GM23338 (cell line): ENCODE results near the gene PLEKHA7. TPM values are rescaled to one million over a fixed set of nuclear protein-coding genes. Genes with fewer than 3 reads are reported as not detected.

Experiments
- ATAC-seq: fragments of 200-7000 bp; cut with Tn5 transposase; 3 replicates; pipeline ENCODE4 v1.9.1; 2020
- DNase-seq: peaks from one replicate; pipeline ENCODE4 v3.0.0-alpha.2; 2015; ENCODE audit warnings: low spot score
- H2AFZ ChIP-seq: fragments of 200-600 bp; sonication (generic); 2 replicates; pipeline ENCODE4 v1.8.0; 2016; ENCODE audit warnings: antibody characterized with exemption, mild to moderate bottlenecking, moderate library complexity
- H3F3A ChIP-seq: fragments of 200-600 bp; sonication (generic); replicated peaks from 2 replicates; pipeline ENCODE4 v1.8.0; 2017; ENCODE audit warnings: antibody characterized with exemption, mixed run types, low read depth
- H3K27ac ChIP-seq: fragments of 200-600 bp; sonication (generic); 2 replicates; pipeline ENCODE4 v1.6.1; 2016; ENCODE audit warnings: low read depth
- H3K27me3 ChIP-seq: fragments of 200-600 bp; sonication (generic); 2 replicates; pipeline ENCODE4 v1.8.0; 2016; ENCODE audit warnings: mild to moderate bottlenecking, mixed run types, moderate library complexity; ENCODE audit not compliant: insufficient read depth
- H3K36me3 ChIP-seq: fragments of 200-600 bp; sonication (generic); 2 replicates; pipeline ENCODE4 v1.8.0; 2016; ENCODE audit warnings: mild to moderate bottlenecking; ENCODE audit not compliant: insufficient read depth
- H3K4me1 ChIP-seq: fragments of 200-600 bp; sonication (generic); 2 replicates; pipeline ENCODE4 v1.8.0; 2016; ENCODE audit warnings: mild to moderate bottlenecking, moderate library complexity; ENCODE audit not compliant: insufficient read depth
- H3K4me2 ChIP-seq: fragments of 200-600 bp; sonication (generic); 2 replicates; pipeline ENCODE4 v1.7.1; 2017; ENCODE audit warnings: mixed run types
- H3K4me3 ChIP-seq: fragments of 200-600 bp; sonication (generic); 2 replicates; pipeline ENCODE4 v1.6.1; 2016; ENCODE audit warnings: mixed run types
- H3K79me2 ChIP-seq: fragments of 200-600 bp; sonication (generic); replicated peaks from 2 replicates; pipeline ENCODE4 v1.8.0; 2017; ENCODE audit warnings: mild to moderate bottlenecking; ENCODE audit not compliant: insufficient read depth
- H3K9me2 ChIP-seq: fragments of 200-600 bp; sonication (generic); 2 replicates; pipeline ENCODE4 v1.8.0; 2017; ENCODE audit not compliant: insufficient read depth
- H4K20me1 ChIP-seq: fragments of 200-600 bp; sonication (generic); replicated peaks from 2 replicates; pipeline ENCODE4 v1.8.0; 2017; ENCODE audit warnings: mild to moderate bottlenecking; ENCODE audit not compliant: insufficient read depth
- H3K27ac Mint-ChIP-seq: 2 replicates; pipeline ENCODE4 v1.8.0; 2020; ENCODE audit warnings: inconsistent platforms, mild to moderate bottlenecking, moderate library complexity, mixed read lengths
- H3K27me3 Mint-ChIP-seq: 3 replicates; pipeline ENCODE4 v1.8.0; 2022; ENCODE audit warnings: low read depth, mild to moderate bottlenecking, moderate library complexity, mixed read lengths, inconsistent platforms; ENCODE audit not compliant: insufficient read depth, poor library complexity
- H3K36me3 Mint-ChIP-seq: 3 replicates; pipeline ENCODE4 v1.8.0; 2021; ENCODE audit warnings: low read depth, mild to moderate bottlenecking, inconsistent platforms, moderate library complexity, mixed read lengths
- H3K4me1 Mint-ChIP-seq: 3 replicates; pipeline ENCODE4 v1.8.0; 2020; ENCODE audit warnings: mild to moderate bottlenecking, inconsistent platforms, mixed read lengths
- H3K4me3 Mint-ChIP-seq: 3 replicates; pipeline ENCODE4 v1.8.0; 2021; ENCODE audit warnings: moderate library complexity, mild to moderate bottlenecking, inconsistent platforms, mixed read lengths
- H3K9me3 Mint-ChIP-seq: 3 replicates; pipeline ENCODE4 v1.8.0; 2020; ENCODE audit warnings: moderate library complexity, mild to moderate bottlenecking, inconsistent platforms, mixed read lengths
- CREB1 ChIP-seq: fragments of 250-450 bp; sonication (Bioruptor Pico); IDR thresholded peaks from 2 replicates; pipeline ENCODE4 v1.5.0; 2020; ENCODE audit warnings: low read depth, mild to moderate bottlenecking, moderate library complexity
- EZH2 ChIP-seq: fragments of 200-600 bp; sonication (generic); IDR thresholded peaks from one replicate; pipeline ENCODE4 v1.8.0; 2017; ENCODE audit warnings: antibody characterized with exemption, mild to moderate bottlenecking, low read depth; ENCODE audit not compliant: unreplicated experiment
- EZH2phosphoT487 ChIP-seq: fragments of 200-600 bp; sonication (generic); IDR thresholded peaks from one replicate; pipeline ENCODE4 v1.8.1; 2018; ENCODE audit warnings: antibody characterized with exemption; ENCODE audit not compliant: unreplicated experiment
- JUNB ChIP-seq: IDR thresholded peaks from one replicate; pipeline ENCODE4 v1.6.1; 2016; ENCODE audit warnings: antibody characterized with exemption; ENCODE audit not compliant: unreplicated experiment
- NANOG ChIP-seq: IDR thresholded peaks from 2 replicates; pipeline ENCODE4 v1.6.1; 2016; ENCODE audit warnings: antibody characterized with exemption, borderline replicate concordance
- POLR2AphosphoS5 ChIP-seq: IDR thresholded peaks from 2 replicates; pipeline ENCODE4 v1.6.1; 2016; ENCODE audit warnings: antibody characterized with exemption, low read depth
- STAT1 ChIP-seq: IDR thresholded peaks from one replicate; pipeline ENCODE4 v1.6.1; 2016; ENCODE audit warnings: antibody characterized with exemption; ENCODE audit not compliant: unreplicated experiment
- ZNF114 ChIP-seq: fragments of 250-450 bp; sonication (Bioruptor Pico); IDR thresholded peaks from 2 replicates; pipeline ENCODE4 v1.5.0; 2020; ENCODE audit warnings: mild to moderate bottlenecking, moderate library complexity
- ZNF331 ChIP-seq: fragments of 250-450 bp; sonication (Bioruptor Pico); IDR thresholded peaks from 2 replicates; pipeline ENCODE4 v1.5.0; 2020; ENCODE audit warnings: low read depth, mild to moderate bottlenecking, moderate library complexity
- polyA plus RNA-seq: library from polyadenylated mRNA; unstranded; fragments of >200 nt; fragmentation: Nextera tagmentation; extraction: Ambion mirVana; gene quantifications from 2 replicates; pipeline ENCODE4 v1.2.1, GENCODE V29; 2016
- total RNA-seq: library from RNA; depleted of rRNA; stranded (reverse); fragments of >200 nt; shearing (Covaris generic); gene quantifications from 2 replicates; pipeline ENCODE4 v1.2.3, GENCODE V29; 2014
- TF ChIP-seq, protein P1 (sequence below): IDR thresholded peaks from 2 replicates; pipeline ENCODE4 v1.6.1; 2016; ENCODE audit warnings: antibody characterized with exemption
- TF ChIP-seq, protein P2 (sequence below): IDR thresholded peaks from one replicate; pipeline ENCODE4 v1.6.1; 2018; ENCODE audit warnings: antibody characterized with exemption; ENCODE audit not compliant: unreplicated experiment
- TF ChIP-seq, protein P3 (sequence below), 2 experiments: fragments of 200-600 bp in 1 of 2; sonication (generic) in 1 of 2; conservative IDR thresholded peaks; 2 replicates each; pipeline versions ENCODE4 v1.5.1 to v1.6.1; 2016 to 2017; ENCODE audit warnings: antibody characterized with exemption in 2 of 2, low read depth in 2 of 2, mild to moderate bottlenecking in 2 of 2, moderate library complexity in 1 of 2
- TF ChIP-seq, protein P4 (sequence below): fragments of 250-450 bp; sonication (Bioruptor Pico); IDR thresholded peaks from 2 replicates; pipeline ENCODE4 v1.5.0; 2020; ENCODE audit warnings: mild to moderate bottlenecking, moderate library complexity

Gene PLEKHA7
- total and polyA plus RNA-seq, 2 experiments from 2014 or later, result 9.7 to 15.8 TPM

DNA sequence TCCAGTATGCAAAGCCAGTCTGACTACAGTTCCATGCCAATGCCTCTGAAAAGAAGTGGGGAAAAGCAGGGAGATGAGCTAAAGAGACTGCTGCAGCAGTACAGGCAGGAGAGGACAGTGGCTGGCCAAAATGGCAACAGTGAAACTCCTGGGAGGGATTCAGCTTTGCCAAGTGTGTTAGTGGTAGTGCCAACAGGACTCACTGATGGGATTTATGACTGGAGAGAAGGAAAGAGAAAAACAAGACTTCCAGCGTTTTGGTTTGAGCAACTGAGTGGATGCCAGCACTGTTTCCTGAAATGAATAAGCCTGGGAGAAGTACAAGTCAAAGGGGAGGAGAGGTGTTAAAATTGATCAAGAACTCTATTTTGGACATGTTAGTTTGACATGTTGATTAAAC lies 80.9 kb downstream of the PLEKHA7 start:
- H3K27ac ChIP-seq, result no peak overlapping the region
- Mint-ChIP-seq H3K4me1 (peaks cover 15% of the 10 kb centered on the region), H3K27me3 (no peaks in the 10 kb centered on the region), H3K27ac (no peak overlapping the region), H3K36me3 (no peaks in the 10 kb centered on the region), H3K9me3 (no peaks in the 10 kb centered on the region), H3K4me3 (no peak overlapping the region)
- H3K9me2 ChIP-seq, result no peaks in the 10 kb centered on the region
- H4K20me1 ChIP-seq, result peaks cover 14% of the 10 kb centered on the region; the same call in 1 of the 2 replicates
- no peaks in the 10 kb centered on the region for H3K79me2 ChIP-seq
- H3K27me3 ChIP-seq, result no peaks in the 10 kb centered on the region
- ATAC-seq (0 out of 3 replicates have a peak, but pooled peaks have one; percentile 20), DNase-seq (no peak)
- H2AFZ ChIP-seq, result no peak overlapping the region
- no peak overlapping the region for H3K4me3 ChIP-seq
- no peaks in the 10 kb centered on the region for H3K36me3 ChIP-seq
- no peaks in the 10 kb centered on the region for H3K4me1 ChIP-seq
- no peak overlapping the region for H3K4me2 ChIP-seq
- H3F3A ChIP-seq, result no peaks in the 10 kb centered on the region
- TF ChIP-seq ZNF331, result no peak
- no peak for TF ChIP-seq ZNF114
- no peak for TF ChIP-seq EZH2phosphoT487
- TF ChIP-seq, protein P1, sequence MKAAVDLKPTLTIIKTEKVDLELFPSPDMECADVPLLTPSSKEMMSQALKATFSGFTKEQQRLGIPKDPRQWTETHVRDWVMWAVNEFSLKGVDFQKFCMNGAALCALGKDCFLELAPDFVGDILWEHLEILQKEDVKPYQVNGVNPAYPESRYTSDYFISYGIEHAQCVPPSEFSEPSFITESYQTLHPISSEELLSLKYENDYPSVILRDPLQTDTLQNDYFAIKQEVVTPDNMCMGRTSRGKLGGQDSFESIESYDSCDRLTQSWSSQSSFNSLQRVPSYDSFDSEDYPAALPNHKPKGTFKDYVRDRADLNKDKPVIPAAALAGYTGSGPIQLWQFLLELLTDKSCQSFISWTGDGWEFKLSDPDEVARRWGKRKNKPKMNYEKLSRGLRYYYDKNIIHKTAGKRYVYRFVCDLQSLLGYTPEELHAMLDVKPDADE, result no peak
- TF ChIP-seq CREB1 (CRISPR knock-in tag), result no peak
- TF ChIP-seq NANOG, result no peak
- TF ChIP-seq, protein P2, sequence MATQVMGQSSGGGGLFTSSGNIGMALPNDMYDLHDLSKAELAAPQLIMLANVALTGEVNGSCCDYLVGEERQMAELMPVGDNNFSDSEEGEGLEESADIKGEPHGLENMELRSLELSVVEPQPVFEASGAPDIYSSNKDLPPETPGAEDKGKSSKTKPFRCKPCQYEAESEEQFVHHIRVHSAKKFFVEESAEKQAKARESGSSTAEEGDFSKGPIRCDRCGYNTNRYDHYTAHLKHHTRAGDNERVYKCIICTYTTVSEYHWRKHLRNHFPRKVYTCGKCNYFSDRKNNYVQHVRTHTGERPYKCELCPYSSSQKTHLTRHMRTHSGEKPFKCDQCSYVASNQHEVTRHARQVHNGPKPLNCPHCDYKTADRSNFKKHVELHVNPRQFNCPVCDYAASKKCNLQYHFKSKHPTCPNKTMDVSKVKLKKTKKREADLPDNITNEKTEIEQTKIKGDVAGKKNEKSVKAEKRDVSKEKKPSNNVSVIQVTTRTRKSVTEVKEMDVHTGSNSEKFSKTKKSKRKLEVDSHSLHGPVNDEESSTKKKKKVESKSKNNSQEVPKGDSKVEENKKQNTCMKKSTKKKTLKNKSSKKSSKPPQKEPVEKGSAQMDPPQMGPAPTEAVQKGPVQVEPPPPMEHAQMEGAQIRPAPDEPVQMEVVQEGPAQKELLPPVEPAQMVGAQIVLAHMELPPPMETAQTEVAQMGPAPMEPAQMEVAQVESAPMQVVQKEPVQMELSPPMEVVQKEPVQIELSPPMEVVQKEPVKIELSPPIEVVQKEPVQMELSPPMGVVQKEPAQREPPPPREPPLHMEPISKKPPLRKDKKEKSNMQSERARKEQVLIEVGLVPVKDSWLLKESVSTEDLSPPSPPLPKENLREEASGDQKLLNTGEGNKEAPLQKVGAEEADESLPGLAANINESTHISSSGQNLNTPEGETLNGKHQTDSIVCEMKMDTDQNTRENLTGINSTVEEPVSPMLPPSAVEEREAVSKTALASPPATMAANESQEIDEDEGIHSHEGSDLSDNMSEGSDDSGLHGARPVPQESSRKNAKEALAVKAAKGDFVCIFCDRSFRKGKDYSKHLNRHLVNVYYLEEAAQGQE, result no peak
- TF ChIP-seq, protein P3, sequence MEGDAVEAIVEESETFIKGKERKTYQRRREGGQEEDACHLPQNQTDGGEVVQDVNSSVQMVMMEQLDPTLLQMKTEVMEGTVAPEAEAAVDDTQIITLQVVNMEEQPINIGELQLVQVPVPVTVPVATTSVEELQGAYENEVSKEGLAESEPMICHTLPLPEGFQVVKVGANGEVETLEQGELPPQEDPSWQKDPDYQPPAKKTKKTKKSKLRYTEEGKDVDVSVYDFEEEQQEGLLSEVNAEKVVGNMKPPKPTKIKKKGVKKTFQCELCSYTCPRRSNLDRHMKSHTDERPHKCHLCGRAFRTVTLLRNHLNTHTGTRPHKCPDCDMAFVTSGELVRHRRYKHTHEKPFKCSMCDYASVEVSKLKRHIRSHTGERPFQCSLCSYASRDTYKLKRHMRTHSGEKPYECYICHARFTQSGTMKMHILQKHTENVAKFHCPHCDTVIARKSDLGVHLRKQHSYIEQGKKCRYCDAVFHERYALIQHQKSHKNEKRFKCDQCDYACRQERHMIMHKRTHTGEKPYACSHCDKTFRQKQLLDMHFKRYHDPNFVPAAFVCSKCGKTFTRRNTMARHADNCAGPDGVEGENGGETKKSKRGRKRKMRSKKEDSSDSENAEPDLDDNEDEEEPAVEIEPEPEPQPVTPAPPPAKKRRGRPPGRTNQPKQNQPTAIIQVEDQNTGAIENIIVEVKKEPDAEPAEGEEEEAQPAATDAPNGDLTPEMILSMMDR (conservative IDR thresholded peaks at IDR 0.05; ENCODE audit: low read depth in 2 of 2), result no peak
- TF ChIP-seq, protein P4, sequence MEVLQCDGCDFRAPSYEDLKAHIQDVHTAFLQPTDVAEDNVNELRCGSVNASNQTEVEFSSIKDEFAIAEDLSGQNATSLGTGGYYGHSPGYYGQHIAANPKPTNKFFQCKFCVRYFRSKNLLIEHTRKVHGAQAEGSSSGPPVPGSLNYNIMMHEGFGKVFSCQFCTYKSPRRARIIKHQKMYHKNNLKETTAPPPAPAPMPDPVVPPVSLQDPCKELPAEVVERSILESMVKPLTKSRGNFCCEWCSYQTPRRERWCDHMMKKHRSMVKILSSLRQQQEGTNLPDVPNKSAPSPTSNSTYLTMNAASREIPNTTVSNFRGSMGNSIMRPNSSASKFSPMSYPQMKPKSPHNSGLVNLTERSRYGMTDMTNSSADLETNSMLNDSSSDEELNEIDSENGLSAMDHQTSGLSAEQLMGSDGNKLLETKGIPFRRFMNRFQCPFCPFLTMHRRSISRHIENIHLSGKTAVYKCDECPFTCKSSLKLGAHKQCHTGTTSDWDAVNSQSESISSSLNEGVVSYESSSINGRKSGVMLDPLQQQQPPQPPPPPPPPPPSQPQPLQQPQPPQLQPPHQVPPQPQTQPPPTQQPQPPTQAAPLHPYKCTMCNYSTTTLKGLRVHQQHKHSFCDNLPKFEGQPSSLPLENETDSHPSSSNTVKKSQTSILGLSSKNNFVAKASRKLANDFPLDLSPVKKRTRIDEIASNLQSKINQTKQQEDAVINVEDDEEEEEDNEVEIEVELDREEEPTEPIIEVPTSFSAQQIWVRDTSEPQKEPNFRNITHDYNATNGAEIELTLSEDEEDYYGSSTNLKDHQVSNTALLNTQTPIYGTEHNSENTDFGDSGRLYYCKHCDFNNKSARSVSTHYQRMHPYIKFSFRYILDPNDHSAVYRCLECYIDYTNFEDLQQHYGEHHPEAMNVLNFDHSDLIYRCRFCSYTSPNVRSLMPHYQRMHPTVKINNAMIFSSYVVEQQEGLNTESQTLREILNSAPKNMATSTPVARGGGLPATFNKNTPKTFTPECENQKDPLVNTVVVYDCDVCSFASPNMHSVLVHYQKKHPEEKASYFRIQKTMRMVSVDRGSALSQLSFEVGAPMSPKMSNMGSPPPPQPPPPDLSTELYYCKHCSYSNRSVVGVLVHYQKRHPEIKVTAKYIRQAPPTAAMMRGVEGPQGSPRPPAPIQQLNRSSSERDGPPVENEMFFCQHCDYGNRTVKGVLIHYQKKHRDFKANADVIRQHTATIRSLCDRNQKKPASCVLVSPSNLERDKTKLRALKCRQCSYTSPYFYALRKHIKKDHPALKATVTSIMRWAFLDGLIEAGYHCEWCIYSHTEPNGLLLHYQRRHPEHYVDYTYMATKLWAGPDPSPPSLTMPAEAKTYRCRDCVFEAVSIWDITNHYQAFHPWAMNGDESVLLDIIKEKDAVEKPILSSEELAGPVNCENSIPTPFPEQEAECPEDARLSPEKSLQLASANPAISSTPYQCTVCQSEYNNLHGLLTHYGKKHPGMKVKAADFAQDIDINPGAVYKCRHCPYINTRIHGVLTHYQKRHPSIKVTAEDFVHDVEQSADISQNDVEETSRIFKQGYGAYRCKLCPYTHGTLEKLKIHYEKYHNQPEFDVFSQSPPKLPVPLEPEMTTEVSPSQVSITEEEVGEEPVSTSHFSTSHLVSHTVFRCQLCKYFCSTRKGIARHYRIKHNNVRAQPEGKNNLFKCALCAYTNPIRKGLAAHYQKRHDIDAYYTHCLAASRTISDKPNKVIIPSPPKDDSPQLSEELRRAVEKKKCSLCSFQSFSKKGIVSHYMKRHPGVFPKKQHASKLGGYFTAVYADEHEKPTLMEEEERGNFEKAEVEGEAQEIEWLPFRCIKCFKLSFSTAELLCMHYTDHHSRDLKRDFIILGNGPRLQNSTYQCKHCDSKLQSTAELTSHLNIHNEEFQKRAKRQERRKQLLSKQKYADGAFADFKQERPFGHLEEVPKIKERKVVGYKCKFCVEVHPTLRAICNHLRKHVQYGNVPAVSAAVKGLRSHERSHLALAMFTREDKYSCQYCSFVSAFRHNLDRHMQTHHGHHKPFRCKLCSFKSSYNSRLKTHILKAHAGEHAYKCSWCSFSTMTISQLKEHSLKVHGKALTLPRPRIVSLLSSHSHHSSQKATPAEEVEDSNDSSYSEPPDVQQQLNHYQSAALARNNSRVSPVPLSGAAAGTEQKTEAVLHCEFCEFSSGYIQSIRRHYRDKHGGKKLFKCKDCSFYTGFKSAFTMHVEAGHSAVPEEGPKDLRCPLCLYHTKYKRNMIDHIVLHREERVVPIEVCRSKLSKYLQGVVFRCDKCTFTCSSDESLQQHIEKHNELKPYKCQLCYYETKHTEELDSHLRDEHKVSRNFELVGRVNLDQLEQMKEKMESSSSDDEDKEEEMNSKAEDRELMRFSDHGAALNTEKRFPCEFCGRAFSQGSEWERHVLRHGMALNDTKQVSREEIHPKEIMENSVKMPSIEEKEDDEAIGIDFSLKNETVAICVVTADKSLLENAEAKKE, result no peak
- TF ChIP-seq JUNB, result no peak
- no peak for TF ChIP-seq EZH2
- TF ChIP-seq POLR2AphosphoS5, result no peak
- TF ChIP-seq STAT1, result no peak
